GM13976 (cell line): ENCODE measurements around the gene USE1.
A peak's percentile ranks its signal among the peaks of the same experiment; 100 is the strongest.

Source experiments
- DNase-seq: peaks from one replicate; pipeline ENCODE4 v3.0.0; 2012; ENCODE audit warnings: low spot score
- CTCF ChIP-seq: IDR thresholded peaks from 2 replicates; pipeline ENCODE4 v1.5.1; 2012; ENCODE audit warnings: borderline replicate concordance, mild to moderate bottlenecking; ENCODE audit not compliant: insufficient read depth; ENCODE audit errors: extremely low read depth, missing control alignments, control extremely low read depth
- in situ Hi-C: fragments of 300-500 bp; cut with MboI; formaldehyde crosslinking; loops from one replicate; pipeline ENCODE4 v1.12.0; 2022; ENCODE audit warnings: low sequenced_read_pairs, mixed read lengths, inconsistent platforms; ENCODE audit not compliant: unreplicated experiment

USE1 gene

GRCh38 chr19:17256130-17256529, 41.0 kb downstream of the USE1 start:
- DNase-seq, result no peak
- in situ Hi-C loops, result no loop called here
- TF ChIP-seq CTCF, result no peak

- no peak for TF ChIP-seq CTCF
- DNase-seq, result no peak
- in situ Hi-C loops, result no loop called here
Measured at GRCh38 chr19:17259118-17259780, 44.1 kb downstream of the USE1 start.

GRCh38 chr19:17259934-17260333, 44.8 kb downstream of the USE1 start:
- in situ Hi-C loops, result no loop called here
- DNase-seq, result no peak
- TF ChIP-seq CTCF, result no peak

- in situ Hi-C loops, result no loop called here
- peak; percentile 91 for TF ChIP-seq CTCF
- peak; percentile 95 for DNase-seq
Measured at GRCh38 chr19:17260842-17261325, 45.7 kb downstream of the USE1 start.

GRCh38 chr19:17262557-17262956, 47.4 kb downstream of the USE1 start:
- TF ChIP-seq CTCF, result no peak
- in situ Hi-C loops, result no loop called here

GRCh38 chr19:17263712-17264640, 48.8 kb downstream of the USE1 start:
- in situ Hi-C loops, result no loop called here
- no peak for TF ChIP-seq CTCF
- no peak for DNase-seq

More at GRCh38 chr19:17262557-17262956, 47.4 kb downstream of the USE1 start:
- no peak for DNase-seq
